Measurements from ENCODE around the gene NDRG3. TPM values are rescaled to one million over a fixed set of nuclear protein-coding genes. Genes with fewer than 3 reads are reported as not detected.

Gene NDRG3
- polyA plus RNA-seq, 4 donors = 15.7 to 40.9 (median 25.1) TPM

GRCh38 chr20:36785308-36785707 is 39.4 kb upstream of the NDRG3 start:
- WGBS, 3 donors = 68 to 87% (median 71%) methylated on average over 2 of the region's 2 CpGs
- H3K27me3 ChIP-seq (ENCODE audit: control insufficient read depth in 3 of 3, insufficient read depth in 3 of 3, low read length in 3 of 3) = no peaks in the 10 kb centered on the region
- no peak overlapping the region for H3K4me3 ChIP-seq (ENCODE audit: low read depth in 1 of 3, low read length in 3 of 3)
- H3K9me3 ChIP-seq (ENCODE audit: control insufficient read depth in 2 of 2, insufficient read depth in 1 of 2, low read depth in 1 of 2, low read length in 1 of 2) = no peaks in the 10 kb centered on the region
- H3K4me1 ChIP-seq (ENCODE audit: control insufficient read depth in 3 of 3, insufficient read depth in 2 of 3, low read depth in 1 of 3, low read length in 2 of 3) = no peaks in the 10 kb centered on the region
- H3K36me3 ChIP-seq (ENCODE audit: control insufficient read depth in 3 of 3, insufficient read depth in 2 of 3, low read depth in 1 of 3, low read length in 3 of 3) = peaks cover 0 to 46% (median 2%) of the 10 kb centered on the region in 3 donors
- no peak for DNase-seq
- H3K27ac ChIP-seq (ENCODE audit: low read depth in 1 of 3, low read length in 2 of 3) = no peak overlapping the region
- no peak for FAIRE-seq

- no peak for FAIRE-seq
- H3K9me3 ChIP-seq (ENCODE audit: control insufficient read depth in 2 of 2, insufficient read depth in 1 of 2, low read depth in 1 of 2, low read length in 1 of 2) = no peaks in the 10 kb centered on the region
- 78 to 88% (median 85%) methylated on average over 9 of the region's 9 CpGs for WGBS, 3 donors
- H3K27me3 ChIP-seq (ENCODE audit: control insufficient read depth in 3 of 3, insufficient read depth in 3 of 3, low read length in 3 of 3) = no peaks in the 10 kb centered on the region
- H3K4me1 ChIP-seq (ENCODE audit: control insufficient read depth in 3 of 3, insufficient read depth in 2 of 3, low read depth in 1 of 3, low read length in 2 of 3) = no peaks in the 10 kb centered on the region
- H3K36me3 ChIP-seq (ENCODE audit: control insufficient read depth in 3 of 3, insufficient read depth in 2 of 3, low read depth in 1 of 3, low read length in 3 of 3) = peaks cover 0 to 46% (median 2%) of the 10 kb centered on the region in 3 donors
- no peak overlapping the region for H3K27ac ChIP-seq (ENCODE audit: low read depth in 1 of 3, low read length in 2 of 3)
- no peak for DNase-seq
- H3K4me3 ChIP-seq (ENCODE audit: low read depth in 1 of 3, low read length in 3 of 3) = no peak overlapping the region
Observed at GRCh38 chr20:36784900-36785299, 39.0 kb upstream of the NDRG3 start.

- peaks cover 0 to 46% (median 2%) of the 10 kb centered on the region in 3 donors for H3K36me3 ChIP-seq (ENCODE audit: control insufficient read depth in 3 of 3, insufficient read depth in 2 of 3, low read depth in 1 of 3, low read length in 3 of 3)
- no peak overlapping the region for H3K4me3 ChIP-seq (ENCODE audit: low read depth in 1 of 3, low read length in 3 of 3)
- H3K27ac ChIP-seq (ENCODE audit: low read depth in 1 of 3, low read length in 2 of 3) = no peak overlapping the region
- no peaks in the 10 kb centered on the region for H3K4me1 ChIP-seq (ENCODE audit: control insufficient read depth in 3 of 3, insufficient read depth in 2 of 3, low read depth in 1 of 3, low read length in 2 of 3)
- H3K27me3 ChIP-seq (ENCODE audit: control insufficient read depth in 3 of 3, insufficient read depth in 3 of 3, low read length in 3 of 3) = no peaks in the 10 kb centered on the region
- WGBS, 3 donors = 94 to 96% (median 95%) methylated on average over 7 of the region's 7 CpGs
- DNase-seq = no peak
- no peaks in the 10 kb centered on the region for H3K9me3 ChIP-seq (ENCODE audit: control insufficient read depth in 2 of 2, insufficient read depth in 1 of 2, low read depth in 1 of 2, low read length in 1 of 2)
- no peak for FAIRE-seq
Observed at GRCh38 chr20:36784116-36784515, 38.2 kb upstream of the NDRG3 start.

GRCh38 chr20:36779656-36780025 is 33.8 kb upstream of the NDRG3 start:
- H3K9me3 ChIP-seq (ENCODE audit: control insufficient read depth in 2 of 2, insufficient read depth in 1 of 2, low read depth in 1 of 2, low read length in 1 of 2) = no peaks in the 10 kb centered on the region
- FAIRE-seq (no peak), DNase-seq (no peak)
- no peaks in the 10 kb centered on the region for H3K4me1 ChIP-seq (ENCODE audit: control insufficient read depth in 3 of 3, insufficient read depth in 2 of 3, low read depth in 1 of 3, low read length in 2 of 3)
- no peaks in the 10 kb centered on the region for H3K27me3 ChIP-seq (ENCODE audit: control insufficient read depth in 3 of 3, insufficient read depth in 3 of 3, low read length in 3 of 3)
- peaks cover 0 to 27% (median 2%) of the 10 kb centered on the region in 3 donors for H3K36me3 ChIP-seq (ENCODE audit: control insufficient read depth in 3 of 3, insufficient read depth in 2 of 3, low read depth in 1 of 3, low read length in 3 of 3)
- no peak overlapping the region for H3K4me3 ChIP-seq (ENCODE audit: low read depth in 1 of 3, low read length in 3 of 3)
- H3K27ac ChIP-seq (ENCODE audit: low read depth in 1 of 3, low read length in 2 of 3) = no peak overlapping the region
- WGBS, 3 donors = 78 to 86% (median 80%) methylated on average over 6 of the region's 6 CpGs

- no peaks in the 10 kb centered on the region for H3K9me3 ChIP-seq (ENCODE audit: control insufficient read depth in 2 of 2, insufficient read depth in 1 of 2, low read depth in 1 of 2, low read length in 1 of 2)
- no peak overlapping the region for H3K4me3 ChIP-seq (ENCODE audit: low read depth in 1 of 3, low read length in 3 of 3)
- DNase-seq (no peak), FAIRE-seq (no peak)
- H3K27me3 ChIP-seq (ENCODE audit: control insufficient read depth in 3 of 3, insufficient read depth in 3 of 3, low read length in 3 of 3) = no peaks in the 10 kb centered on the region
- no peak overlapping the region for H3K27ac ChIP-seq (ENCODE audit: low read depth in 1 of 3, low read length in 2 of 3)
- no peaks in the 10 kb centered on the region for H3K4me1 ChIP-seq (ENCODE audit: control insufficient read depth in 3 of 3, insufficient read depth in 2 of 3, low read depth in 1 of 3, low read length in 2 of 3)
- peaks cover 0 to 21% (median 2%) of the 10 kb centered on the region in 3 donors for H3K36me3 ChIP-seq (ENCODE audit: control insufficient read depth in 3 of 3, insufficient read depth in 2 of 3, low read depth in 1 of 3, low read length in 3 of 3)
- WGBS, 3 donors = 58 to 63% (median 62%) methylated on average over 3 of the region's 3 CpGs
Observed at GRCh38 chr20:36778831-36779655, 33.2 kb upstream of the NDRG3 start.

- no peaks in the 10 kb centered on the region for H3K9me3 ChIP-seq (ENCODE audit: control insufficient read depth in 2 of 2, insufficient read depth in 1 of 2, low read depth in 1 of 2, low read length in 1 of 2)
- no peaks in the 10 kb centered on the region for H3K27me3 ChIP-seq (ENCODE audit: control insufficient read depth in 3 of 3, insufficient read depth in 3 of 3, low read length in 3 of 3)
- no peak overlapping the region for H3K27ac ChIP-seq (ENCODE audit: low read depth in 1 of 3, low read length in 2 of 3)
- H3K4me1 ChIP-seq (ENCODE audit: control insufficient read depth in 3 of 3, insufficient read depth in 2 of 3, low read depth in 1 of 3, low read length in 2 of 3) = peaks cover 2 to 4% (median 3%) of the 10 kb centered on the region in 3 donors
- no peak for DNase-seq
- H3K36me3 ChIP-seq (ENCODE audit: control insufficient read depth in 3 of 3, insufficient read depth in 2 of 3, low read depth in 1 of 3, low read length in 3 of 3) = peaks cover 0 to 9% (median 0%) of the 10 kb centered on the region in 3 donors
- no peak overlapping the region for H3K4me3 ChIP-seq (ENCODE audit: low read depth in 1 of 3, low read length in 3 of 3)
- WGBS, 3 donors = 75 to 89% (median 83%) methylated on average over 3 of the region's 3 CpGs
- no peak for FAIRE-seq
Observed at GRCh38 chr20:36777576-36777975, 31.7 kb upstream of the NDRG3 start.

- FAIRE-seq = no peak
- no peak overlapping the region for H3K27ac ChIP-seq (ENCODE audit: low read depth in 1 of 3, low read length in 2 of 3)
- H3K9me3 ChIP-seq (ENCODE audit: control insufficient read depth in 2 of 2, insufficient read depth in 1 of 2, low read depth in 1 of 2, low read length in 1 of 2) = no peaks in the 10 kb centered on the region
- no peaks in the 10 kb centered on the region for H3K27me3 ChIP-seq (ENCODE audit: control insufficient read depth in 3 of 3, insufficient read depth in 3 of 3, low read length in 3 of 3)
- no peak overlapping the region for H3K4me3 ChIP-seq (ENCODE audit: low read depth in 1 of 3, low read length in 3 of 3)
- 25 to 43% (median 32%) methylated on average over 3 of the region's 3 CpGs for WGBS, 3 donors
- peaks cover 3 to 6% (median 3%) of the 10 kb centered on the region in 3 donors for H3K4me1 ChIP-seq (ENCODE audit: control insufficient read depth in 3 of 3, insufficient read depth in 2 of 3, low read depth in 1 of 3, low read length in 2 of 3)
- DNase-seq = no peak
- H3K36me3 ChIP-seq (ENCODE audit: control insufficient read depth in 3 of 3, insufficient read depth in 2 of 3, low read depth in 1 of 3, low read length in 3 of 3) = peaks cover 0 to 5% (median 0%) of the 10 kb centered on the region in 3 donors
Observed at GRCh38 chr20:36777167-36777566, 31.3 kb upstream of the NDRG3 start.

- 84 to 92% (median 87%) methylated on average over 3 of the region's 3 CpGs for WGBS, 3 donors
- Histone ChIP-seq H3K9me3 (ENCODE audit: control insufficient read depth in 2 of 2, insufficient read depth in 1 of 2, low read depth in 1 of 2, low read length in 1 of 2) (no peaks in the 10 kb centered on the region), H3K4me3 (ENCODE audit: low read depth in 1 of 3, low read length in 3 of 3) (no peak overlapping the region), H3K4me1 (ENCODE audit: control insufficient read depth in 3 of 3, insufficient read depth in 2 of 3, low read depth in 1 of 3, low read length in 2 of 3) (peaks cover 3 to 6% (median 3%) of the 10 kb centered on the region in 3 donors), H3K36me3 (ENCODE audit: control insufficient read depth in 3 of 3, insufficient read depth in 2 of 3, low read depth in 1 of 3, low read length in 3 of 3) (peaks cover 0 to 4% (median 0%) of the 10 kb centered on the region in 3 donors), H3K27me3 (ENCODE audit: control insufficient read depth in 3 of 3, insufficient read depth in 3 of 3, low read length in 3 of 3) (no peaks in the 10 kb centered on the region), H3K27ac (ENCODE audit: low read depth in 1 of 3, low read length in 2 of 3) (peak overlapping the region in 1 of 3 donors; percentile 24)
- DNase-seq (no peak), FAIRE-seq (no peak)
Observed at GRCh38 chr20:36775826-36776225, 29.9 kb upstream of the NDRG3 start.
